A549 (cell line): ENCODE results near the gene PPP1R9A. TPM values are rescaled to one million over a fixed set of nuclear protein-coding genes. Genes with fewer than 3 reads are reported as not detected.

Experiments
- ATAC-seq, 2 experiments: fragments of 200-7000 bp in 1 of 2; fragments of >200 bp in 1 of 2; cut with Nextera tagmentation in 1 of 2; cut with Tn5 transposase in 1 of 2; 3 replicates each; pipeline versions ENCODE4 v1.8.0 to v1.9.1; 2018 to 2020; ENCODE audit warnings: mild to moderate bottlenecking in 1 of 2, moderate library complexity in 1 of 2
- CTCF ChIA-PET: fragments of 300-600 bp; sonication (Branson Sonifier 250); formaldehyde crosslinking; extraction: SDS; loops from one replicate; lab custom pipeline; 2021; ENCODE audit warnings: antibody characterized with exemption, inconsistent platforms; lab: Yijun Ruan, JAX
- POLR2A ChIA-PET: fragments of 350-600 bp; formaldehyde crosslinking; extraction: SDS; loops from one replicate; lab custom pipeline; 2021; ENCODE audit warnings: antibody characterized with exemption, inconsistent platforms; lab: Yijun Ruan, JAX
- DNase-seq, 2 experiments: peaks; one replicate each; pipeline versions ENCODE4 v3.0.0 to v3.0.0-alpha.2; 2011 to 2016; ENCODE audit warnings: low read depth in 1 of 2, low spot score in 1 of 2
- FAIRE-seq: peaks from 2 replicates; lab custom pipeline; 2011; peaks lifted over from hg19 to GRCh38; lab: Jason Lieb, UNC
- H3K27ac ChIP-seq, 2 experiments: fragments of >200 bp; sonication (Bioruptor Twin); formaldehyde crosslinking; 3 replicates each; pipeline ENCODE4 v1.5.1; 2016 to 2017
- H3K4me1 ChIP-seq: fragments of >200 bp; sonication (Bioruptor Twin); formaldehyde crosslinking; 3 replicates; pipeline ENCODE4 v1.6.1; 2016
- H3K4me2 ChIP-seq: fragments of >200 bp; sonication (Bioruptor Twin); formaldehyde crosslinking; 3 replicates; pipeline ENCODE4 v1.6.1; 2016
- H3K4me3 ChIP-seq: fragments of >200 bp; sonication (Bioruptor Twin); formaldehyde crosslinking; 3 replicates; pipeline ENCODE4 v1.5.1; 2016
- H3K9me3 ChIP-seq: fragments of >200 bp; sonication (Bioruptor Twin); formaldehyde crosslinking; 3 replicates; pipeline ENCODE4 v1.6.1; 2016
- ATOH8 ChIP-seq: fragments of 250-450 bp; sonication (Bioruptor Pico); IDR thresholded peaks from 2 replicates; pipeline ENCODE4 v1.5.0; 2020; ENCODE audit warnings: low read depth, mild to moderate bottlenecking, moderate library complexity
- BCL3 ChIP-seq: fragments of >200 bp; sonication (Bioruptor Twin); formaldehyde crosslinking; IDR thresholded peaks from 3 replicates; pipeline ENCODE4 v1.6.1; 2016
- CBX8 ChIP-seq: fragments of 200-600 bp; sonication (generic); IDR thresholded peaks from 2 replicates; pipeline ENCODE4 v1.6.1; 2016
- EHMT2 ChIP-seq: fragments of 200-600 bp; sonication (generic); IDR thresholded peaks from 2 replicates; pipeline ENCODE4 v1.6.1; 2016; ENCODE audit warnings: antibody characterized with exemption, low read depth, mild to moderate bottlenecking, moderate library complexity
- ESRRA ChIP-seq: fragments of 150-350 bp; IDR thresholded peaks from 2 replicates; pipeline ENCODE4 v1.6.1; 2014; ENCODE audit warnings: mild to moderate bottlenecking, low read length, borderline replicate concordance
- HDAC2 ChIP-seq: fragments of 200-600 bp; sonication (generic); IDR thresholded peaks from 2 replicates; pipeline ENCODE4 v1.6.1; 2016
- HES2 ChIP-seq: fragments of >200 bp; sonication (Bioruptor Twin); formaldehyde crosslinking; IDR thresholded peaks from 2 replicates; pipeline ENCODE4 v1.6.1; 2016
- HMGXB4 ChIP-seq: fragments of 250-450 bp; sonication (Bioruptor Pico); IDR thresholded peaks from 2 replicates; pipeline ENCODE4 v1.5.0; 2021; ENCODE audit warnings: mild to moderate bottlenecking, moderate library complexity, borderline replicate concordance
- HOXB13 ChIP-seq: fragments of 250-450 bp; sonication (Bioruptor Pico); IDR thresholded peaks from 2 replicates; pipeline ENCODE4 v1.5.0; 2020; ENCODE audit warnings: low read depth, mild to moderate bottlenecking, moderate library complexity
- HOXB5 ChIP-seq: fragments of 250-450 bp; sonication (Bioruptor Pico); IDR thresholded peaks from 2 replicates; pipeline ENCODE4 v1.5.0; 2020; ENCODE audit warnings: mild to moderate bottlenecking, moderate library complexity
- KDM1A ChIP-seq: fragments of 200-600 bp; sonication (generic); IDR thresholded peaks from 2 replicates; pipeline ENCODE4 v1.6.1; 2016; ENCODE audit warnings: low read depth, mild to moderate bottlenecking
- MYC ChIP-seq: IDR thresholded peaks from 2 replicates; pipeline ENCODE4 v1.6.1; 2012; ENCODE audit warnings: mild to moderate bottlenecking, inconsistent platforms, low read length, improper control_type of control experiment, borderline replicate concordance
- NR3C1 ChIP-seq: fragments of >200 bp; sonication (Bioruptor Twin); formaldehyde crosslinking; IDR thresholded peaks from 3 replicates; pipeline ENCODE4 v1.6.1; 2017
- PBX3 ChIP-seq: IDR thresholded peaks from 2 replicates; pipeline ENCODE4 v1.6.1; 2012
- PHF8 ChIP-seq: fragments of 200-600 bp; sonication (generic); IDR thresholded peaks from 2 replicates; pipeline ENCODE4 v1.6.1; 2016; ENCODE audit warnings: low read depth, mild to moderate bottlenecking, antibody characterized with exemption, moderate library complexity, borderline replicate concordance
- RCOR1 ChIP-seq: fragments of 150-350 bp; IDR thresholded peaks from 2 replicates; pipeline ENCODE4 v1.6.1; 2014; ENCODE audit warnings: antibody characterized with exemption, low read length, low read depth
- RNF2 ChIP-seq: fragments of 200-600 bp; sonication (generic); IDR thresholded peaks from 2 replicates; pipeline ENCODE4 v1.6.1; 2016; ENCODE audit warnings: low read depth, mild to moderate bottlenecking, antibody characterized with exemption, moderate library complexity, borderline replicate concordance
- polyA plus RNA-seq, 4 experiments: library from polyadenylated mRNA; depleted of rRNA in 3 of 4; stranded (reverse); fragments of >200 nt; fragmentation: RNase III in 1 of 4; extraction: RNeasy Plus Mini Kit Qiagen cat#74134 plus additional on column Dnase treatment in 1 of 4; gene quantifications; 2 replicates in 3 of 4; 3 replicates in 1 of 4; pipeline ENCODE4 v1.2.3, GENCODE V29; 2011 to 2017
- TF ChIP-seq, protein P1 (sequence below): fragments of >200 bp; sonication (Bioruptor Twin); formaldehyde crosslinking; IDR thresholded peaks from 3 replicates; pipeline ENCODE4 v1.5.1; 2016
- TF ChIP-seq, protein P2 (sequence below): fragments of 150-350 bp; IDR thresholded peaks from 2 replicates; pipeline ENCODE4 v1.6.1; 2014; ENCODE audit warnings: low read depth, mild to moderate bottlenecking, low read length

Gene PPP1R9A
- polyA plus RNA-seq, 2 of the 4 experiments (the other 2 are of a cell fraction): 5.0 to 18.7 TPM

- Histone ChIP-seq H3K4me2 (no peak overlapping the region), H3K4me3 (no peak overlapping the region), H3K4me1 (no peaks in the 10 kb centered on the region), H3K27ac (no peak overlapping the region), H3K9me3 (no peaks in the 10 kb centered on the region)
- FAIRE-seq (no peak), ATAC-seq (no peak), DNase-seq (no peak)
- CTCF ChIA-PET: interaction anchor here (0.7 to 1.4 kb wide), 3 partner anchors 26 to 442 kb away, joined by 3 to 4 read pairs (median 3); no protein-coding TSS in a partner anchor
- TF ChIP-seq KDM1A (no peak), ESRRA (no peak), RNF2 (no peak), HOXB13 (CRISPR knock-in tag) (no peak), PBX3 (no peak), ATOH8 (CRISPR knock-in tag) (no peak), HOXB5 (CRISPR knock-in tag) (no peak), HDAC2 (no peak), PHF8 (no peak), EHMT2 (no peak), HES2 (no peak), BCL3 (no peak), MYC (no peak), NR3C1 (no peak), HMGXB4 (CRISPR knock-in tag) (no peak), RCOR1 (no peak), CBX8 (no peak)
- TF ChIP-seq, protein P1, sequence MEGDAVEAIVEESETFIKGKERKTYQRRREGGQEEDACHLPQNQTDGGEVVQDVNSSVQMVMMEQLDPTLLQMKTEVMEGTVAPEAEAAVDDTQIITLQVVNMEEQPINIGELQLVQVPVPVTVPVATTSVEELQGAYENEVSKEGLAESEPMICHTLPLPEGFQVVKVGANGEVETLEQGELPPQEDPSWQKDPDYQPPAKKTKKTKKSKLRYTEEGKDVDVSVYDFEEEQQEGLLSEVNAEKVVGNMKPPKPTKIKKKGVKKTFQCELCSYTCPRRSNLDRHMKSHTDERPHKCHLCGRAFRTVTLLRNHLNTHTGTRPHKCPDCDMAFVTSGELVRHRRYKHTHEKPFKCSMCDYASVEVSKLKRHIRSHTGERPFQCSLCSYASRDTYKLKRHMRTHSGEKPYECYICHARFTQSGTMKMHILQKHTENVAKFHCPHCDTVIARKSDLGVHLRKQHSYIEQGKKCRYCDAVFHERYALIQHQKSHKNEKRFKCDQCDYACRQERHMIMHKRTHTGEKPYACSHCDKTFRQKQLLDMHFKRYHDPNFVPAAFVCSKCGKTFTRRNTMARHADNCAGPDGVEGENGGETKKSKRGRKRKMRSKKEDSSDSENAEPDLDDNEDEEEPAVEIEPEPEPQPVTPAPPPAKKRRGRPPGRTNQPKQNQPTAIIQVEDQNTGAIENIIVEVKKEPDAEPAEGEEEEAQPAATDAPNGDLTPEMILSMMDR: no peak
- TF ChIP-seq, protein P2, sequence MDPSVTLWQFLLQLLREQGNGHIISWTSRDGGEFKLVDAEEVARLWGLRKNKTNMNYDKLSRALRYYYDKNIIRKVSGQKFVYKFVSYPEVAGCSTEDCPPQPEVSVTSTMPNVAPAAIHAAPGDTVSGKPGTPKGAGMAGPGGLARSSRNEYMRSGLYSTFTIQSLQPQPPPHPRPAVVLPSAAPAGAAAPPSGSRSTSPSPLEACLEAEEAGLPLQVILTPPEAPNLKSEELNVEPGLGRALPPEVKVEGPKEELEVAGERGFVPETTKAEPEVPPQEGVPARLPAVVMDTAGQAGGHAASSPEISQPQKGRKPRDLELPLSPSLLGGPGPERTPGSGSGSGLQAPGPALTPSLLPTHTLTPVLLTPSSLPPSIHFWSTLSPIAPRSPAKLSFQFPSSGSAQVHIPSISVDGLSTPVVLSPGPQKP: no peak
- POLR2A ChIA-PET: no interaction called here
These were observed 127.9 kb downstream of the PPP1R9A start for GRCh38 chr7:95035295-95035694.
